Measurements from ENCODE around the gene TXNL4A. TPM values are rescaled to one million over a fixed set of nuclear protein-coding genes. Genes with fewer than 3 reads are reported as not detected.

TXNL4A gene
- total and polyA plus RNA-seq, 2 donors (not counting 1 experiment from before 2014, with no cell fraction given) = 38.9 to 67.8 TPM

- H3K27me3 ChIP-seq (replicated peaks in 1 of 4; ENCODE audit: control extremely low read depth in 1 of 4, control insufficient read depth in 3 of 4, insufficient read depth in 4 of 4, low read length in 3 of 4) = no peaks in the 10 kb centered on the region
- H4K20me1 ChIP-seq (ENCODE audit: control insufficient read depth, insufficient read depth, low read length, poor library complexity, severe bottlenecking) = peaks cover 70% of the 10 kb centered on the region
- ChIA-PET CTCF (no interaction called here), POLR2A (no interaction called here)
- intact Hi-C loops (cut with micrococcal nuclease) = no loop called here
- H3K79me2 ChIP-seq (ENCODE audit: control insufficient read depth, insufficient read depth, low read length) = peaks cover 98% of the 10 kb centered on the region
- TF ChIP-seq EZH2 (IDR thresholded peaks at IDR 0.05; ENCODE audit: borderline replicate concordance, insufficient read depth, low read depth, low read length, poor library complexity, severe bottlenecking) (no peak), CTCF (IDR thresholded peaks at IDR 0.05) (no peak)
- H3K4me2 ChIP-seq (replicated peaks; ENCODE audit: low read depth, low read length, poor library complexity, severe bottlenecking) = no peak overlapping the region
- no peak overlapping the region for H3K4me3 Mint-ChIP-seq
- no peaks in the 10 kb centered on the region for H3K4me1 ChIP-seq (ENCODE audit: control insufficient read depth in 2 of 2, insufficient read depth in 2 of 2, low read length in 2 of 2)
- peaks cover 2% of the 10 kb centered on the region for H3K4me1 Mint-ChIP-seq
- peaks cover 2 to 38% (median 25%) of the 10 kb centered on the region in 3 donors for H3K9me3 ChIP-seq (ENCODE audit: control extremely low read depth in 1 of 3, control insufficient read depth in 2 of 3, insufficient read depth in 1 of 3, low read length in 2 of 3)
- H2AFZ ChIP-seq (ENCODE audit: insufficient read depth, low read depth, low read length, poor library complexity, severe bottlenecking) = no peak overlapping the region
- H3K4me3 ChIP-seq (ENCODE audit: control extremely low read depth in 1 of 5, extremely low read depth in 1 of 5, insufficient read depth in 1 of 5, low read depth in 2 of 5, low read length in 4 of 5) = no peak overlapping the region
- no peak overlapping the region for H3K27ac Mint-ChIP-seq
- 99% methylated on average over 25 of the region's 25 CpGs for WGBS (ENCODE audit: insufficient coverage)
- H3K27me3 Mint-ChIP-seq = no peaks in the 10 kb centered on the region
- no peak for ATAC-seq (ENCODE audit: low read depth)
- H3K9ac ChIP-seq (ENCODE audit: low read length) = no peak overlapping the region
- H3K27ac ChIP-seq (ENCODE audit: low read length in 2 of 2) = no peak overlapping the region
- peaks cover 12% of the 10 kb centered on the region for H3K9me3 Mint-ChIP-seq (ENCODE audit: insufficient read depth)
- no peak for DNase-seq
- H3K36me3 ChIP-seq (replicated peaks in 1 of 2; ENCODE audit: control extremely low read depth in 1 of 2, control insufficient read depth in 1 of 2, extremely low read depth in 1 of 2, insufficient read depth in 2 of 2, low read length in 1 of 2) = peaks cover 2 to 54% of the 10 kb centered on the region in 2 experiments
Observed at GRCh38 chr18:79937103-79937860, 51.1 kb downstream of the TXNL4A start.

GRCh38 chr18:79936641-79937040, 51.7 kb downstream of the TXNL4A start:
- Histone ChIP-seq H3K4me1 (ENCODE audit: control insufficient read depth in 2 of 2, insufficient read depth in 2 of 2, low read length in 2 of 2) (no peaks in the 10 kb centered on the region), H3K27ac (ENCODE audit: low read length in 2 of 2) (no peak overlapping the region), H3K4me2 (replicated peaks; ENCODE audit: low read depth, low read length, poor library complexity, severe bottlenecking) (no peak overlapping the region), H3K4me3 (ENCODE audit: control extremely low read depth in 1 of 5, extremely low read depth in 1 of 5, insufficient read depth in 1 of 5, low read depth in 2 of 5, low read length in 4 of 5) (no peak overlapping the region), H3K36me3 (replicated peaks in 1 of 2; ENCODE audit: control extremely low read depth in 1 of 2, control insufficient read depth in 1 of 2, extremely low read depth in 1 of 2, insufficient read depth in 2 of 2, low read length in 1 of 2) (peaks cover 2 to 51% of the 10 kb centered on the region in 2 experiments), H2AFZ (ENCODE audit: insufficient read depth, low read depth, low read length, poor library complexity, severe bottlenecking) (no peak overlapping the region), H3K9ac (ENCODE audit: low read length) (no peak overlapping the region), H3K27me3 (replicated peaks in 1 of 4; ENCODE audit: control extremely low read depth in 1 of 4, control insufficient read depth in 3 of 4, insufficient read depth in 4 of 4, low read length in 3 of 4) (no peaks in the 10 kb centered on the region), H3K79me2 (ENCODE audit: control insufficient read depth, insufficient read depth, low read length) (peaks cover 98% of the 10 kb centered on the region), H4K20me1 (ENCODE audit: control insufficient read depth, insufficient read depth, low read length, poor library complexity, severe bottlenecking) (peaks cover 64% of the 10 kb centered on the region), H3K9me3 (ENCODE audit: control extremely low read depth in 1 of 3, control insufficient read depth in 2 of 3, insufficient read depth in 1 of 3, low read length in 2 of 3) (peaks cover 2 to 41% (median 29%) of the 10 kb centered on the region in 3 donors)
- CTCF ChIA-PET = no interaction called here
- Mint-ChIP-seq H3K4me3 (no peak overlapping the region), H3K27me3 (no peaks in the 10 kb centered on the region), H3K4me1 (peaks cover 2% of the 10 kb centered on the region), H3K9me3 (ENCODE audit: insufficient read depth) (peaks cover 15% of the 10 kb centered on the region), H3K27ac (no peak overlapping the region)
- no peak for DNase-seq
- WGBS (ENCODE audit: insufficient coverage) = 100% methylated on average over 9 of the region's 12 CpGs
- POLR2A ChIA-PET = no interaction called here
- TF ChIP-seq CTCF (IDR thresholded peaks at IDR 0.05) (no peak), EZH2 (IDR thresholded peaks at IDR 0.05; ENCODE audit: borderline replicate concordance, insufficient read depth, low read depth, low read length, poor library complexity, severe bottlenecking) (no peak)
- intact Hi-C loops (cut with micrococcal nuclease) = no loop called here
- ATAC-seq (ENCODE audit: low read depth) = no peak

Data from B cell (primary cell).